A549 (cell line): ENCODE measurements around the gene SSTR3.

Experiments used
- BHLHE40 ChIP-seq: IDR thresholded peaks from 2 replicates; pipeline ENCODE4 v1.6.1; 2012; ENCODE audit warnings: low read depth, low read length, inconsistent platforms
- CTCF ChIP-seq: fragments of >200 bp; sonication (Bioruptor Twin); formaldehyde crosslinking; IDR thresholded peaks from 3 replicates; pipeline ENCODE4 v1.5.1; 2016
- FOSL2 ChIP-seq, 2 experiments: fragments of 450-650 bp in 1 of 2; fragments of >200 bp in 1 of 2; sonication (Bioruptor Twin) in 1 of 2; formaldehyde crosslinking; IDR thresholded peaks; 2 replicates each; pipeline versions ENCODE4 v1.5.0 to v1.6.1; 2016 to 2020; ENCODE audit warnings: mild to moderate bottlenecking in 1 of 2, moderate library complexity in 1 of 2
- KDM5A ChIP-seq: fragments of 200-600 bp; sonication (generic); IDR thresholded peaks from 2 replicates; pipeline ENCODE4 v1.6.1; 2016; ENCODE audit warnings: antibody characterized with exemption, mild to moderate bottlenecking
- POLR2A ChIP-seq: IDR thresholded peaks from 2 replicates; pipeline ENCODE4 v1.6.1; 2012; ENCODE audit warnings: mild to moderate bottlenecking, low read length

GRCh38 chr22:37245740-37246139 is 33.5 kb upstream of the SSTR3 start:
- TF ChIP-seq BHLHE40: no peak
- TF ChIP-seq FOSL2 (IDR thresholded peaks at IDR 0.05): no peak
- no peak for TF ChIP-seq FOSL2 (CRISPR knock-in tag; IDR thresholded peaks at IDR 0.05)
- no peak for TF ChIP-seq POLR2A
- no peak for TF ChIP-seq CTCF
- no peak for TF ChIP-seq KDM5A
